Activated T-cell treated with anti-CD3 and anti-CD28 coated beads, Interleukin-2, amount 50 U/mL, for 24 hours (primary cell): Measurements from ENCODE around the gene PSMD12.
"Not testable (repeated sequence)": the region's sequence is repeated elsewhere in the genome, so short reads cannot be mapped to it uniquely, and the experiment has no call there.

Source experiments
- DNase-seq: peaks from one replicate; pipeline ENCODE4 v3.0.0-alpha.2; 2020
- H3K27ac Mint-ChIP-seq: 2 replicates; pipeline ENCODE4 v1.8.0; 2020; ENCODE audit warnings: mild to moderate bottlenecking, mixed read lengths
- H3K27me3 Mint-ChIP-seq: 2 replicates; pipeline ENCODE4 v1.8.0; 2020; ENCODE audit warnings: mixed read lengths
- H3K36me3 Mint-ChIP-seq: 2 replicates; pipeline ENCODE4 v1.8.0; 2020; ENCODE audit warnings: low read depth, mixed read lengths
- H3K4me1 Mint-ChIP-seq: 2 replicates; pipeline ENCODE4 v1.8.0; 2020; ENCODE audit warnings: low read depth, mixed read lengths
- H3K4me3 Mint-ChIP-seq: 2 replicates; pipeline ENCODE4 v1.8.0; 2020; ENCODE audit warnings: mild to moderate bottlenecking, moderate library complexity, mixed read lengths
- H3K9me3 Mint-ChIP-seq: 2 replicates; pipeline ENCODE4 v1.8.0; 2020; ENCODE audit warnings: mixed read lengths

Gene PSMD12

DNA sequence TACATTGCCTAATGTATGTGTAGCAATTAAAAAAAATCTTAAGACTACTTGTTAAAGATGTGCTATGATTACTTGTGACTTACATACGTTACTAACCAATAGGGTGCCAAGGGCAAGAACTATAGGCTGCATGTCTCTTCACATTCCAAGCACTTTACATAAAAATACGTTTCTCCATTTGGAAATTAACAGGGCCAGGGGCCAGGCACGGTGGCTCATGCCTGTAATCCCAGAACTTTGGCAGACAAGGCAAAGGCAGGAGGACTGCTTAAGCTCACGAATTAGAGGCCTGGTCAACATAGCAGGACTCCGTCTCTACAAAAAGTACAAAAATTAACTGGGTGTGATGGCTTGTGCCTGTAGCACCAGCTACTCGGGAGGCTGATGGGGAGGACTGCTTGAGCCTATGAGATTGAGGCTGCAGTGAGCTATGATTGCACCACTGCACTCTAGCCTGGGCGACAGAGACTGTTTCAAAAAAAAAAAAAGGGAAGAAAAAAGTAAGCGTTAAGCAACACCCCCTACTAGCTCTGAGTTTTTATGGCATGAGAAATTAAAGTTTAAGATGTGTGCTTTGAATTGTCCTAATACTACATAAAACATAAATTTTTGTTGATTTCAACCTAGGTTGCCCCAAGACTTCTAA, 12.3 kb downstream of the PSMD12 start:
- H3K27ac Mint-ChIP-seq = peak overlapping the region; percentile 34
- H3K27me3 Mint-ChIP-seq = no peaks in the 10 kb centered on the region
- peaks cover 29% of the 10 kb centered on the region for H3K4me1 Mint-ChIP-seq
- H3K4me3 Mint-ChIP-seq = no peak overlapping the region
- no peaks in the 10 kb centered on the region for H3K9me3 Mint-ChIP-seq
- peaks cover 93% of the 10 kb centered on the region for H3K36me3 Mint-ChIP-seq
- no peak for DNase-seq

DNA sequence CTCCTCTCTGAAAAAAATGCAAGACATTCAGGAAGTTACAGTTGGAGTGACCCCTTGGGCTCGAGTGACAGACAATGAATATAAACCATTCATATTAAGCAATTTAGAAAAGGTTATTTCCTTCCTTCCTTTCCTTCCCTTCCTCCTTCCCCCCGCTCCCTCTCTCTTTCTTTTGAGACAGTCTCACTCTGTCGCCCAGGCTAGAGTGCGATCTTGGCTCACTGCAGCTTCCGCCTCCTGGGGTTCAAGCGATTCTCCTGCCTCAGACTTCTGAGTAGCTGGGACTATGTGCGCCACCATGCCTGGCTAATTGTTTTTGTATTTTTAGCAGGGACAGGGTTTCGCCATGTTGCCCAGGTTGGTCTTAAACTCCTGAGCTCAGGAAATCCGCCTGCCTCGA, 13.2 kb downstream of the PSMD12 start:
- peak overlapping the region; percentile 29 for H3K27ac Mint-ChIP-seq
- H3K4me1 Mint-ChIP-seq = peaks cover 21% of the 10 kb centered on the region
- peaks cover 94% of the 10 kb centered on the region for H3K36me3 Mint-ChIP-seq

DNA sequence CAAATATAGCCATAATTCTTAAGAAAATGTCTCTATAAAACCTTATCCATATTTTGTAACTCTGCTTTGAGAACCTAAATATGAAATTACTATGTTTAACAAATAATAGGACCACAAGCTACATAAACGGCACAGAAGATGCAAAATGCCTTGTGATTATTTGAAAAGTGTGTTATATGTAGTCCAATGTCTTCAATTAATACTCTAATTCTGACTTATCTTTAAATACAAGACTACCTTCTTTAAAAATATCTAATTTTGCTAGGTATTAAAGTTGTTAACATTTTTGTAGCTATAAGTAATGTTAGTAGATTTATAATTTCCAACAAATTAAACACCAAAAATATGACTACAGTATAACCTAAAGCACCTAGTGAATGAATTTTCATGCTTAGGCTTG, 17.0 kb downstream of the PSMD12 start:
- no peak overlapping the region for H3K27ac Mint-ChIP-seq
- no peaks in the 10 kb centered on the region for H3K27me3 Mint-ChIP-seq
- H3K4me1 Mint-ChIP-seq = peaks cover 3% of the 10 kb centered on the region
- no peak for DNase-seq
- H3K9me3 Mint-ChIP-seq = no peaks in the 10 kb centered on the region
- H3K4me3 Mint-ChIP-seq = no peak overlapping the region
- peaks cover 96% of the 10 kb centered on the region for H3K36me3 Mint-ChIP-seq

More for the DNA sequence above, 13.2 kb downstream of the PSMD12 start:
- Mint-ChIP-seq H3K9me3 (no peaks in the 10 kb centered on the region), H3K4me3 (no peak overlapping the region), H3K27me3 (no peaks in the 10 kb centered on the region)
- DNase-seq = no peak

DNA sequence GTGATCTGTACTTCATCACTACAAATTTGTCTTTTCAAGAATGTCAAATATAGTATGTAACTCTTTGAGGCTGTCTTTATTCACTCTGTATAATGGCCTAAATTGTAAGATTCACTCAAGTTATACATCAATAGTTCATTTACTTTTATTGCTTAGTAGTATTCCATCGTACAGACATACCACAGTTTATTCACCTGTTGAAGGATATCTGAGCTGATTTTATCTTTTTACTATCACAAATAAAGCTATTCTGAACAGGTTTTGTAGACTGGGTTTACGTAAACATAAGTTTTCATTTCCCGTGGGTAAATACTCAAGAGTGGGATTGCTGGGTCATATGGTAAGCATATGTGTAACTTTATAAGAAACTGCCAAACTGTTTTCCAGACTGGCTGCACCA, 18.6 kb downstream of the PSMD12 start:
- H3K4me1 Mint-ChIP-seq = no peaks in the 10 kb centered on the region
- no peak for DNase-seq
- no peak overlapping the region for H3K4me3 Mint-ChIP-seq
- H3K27me3 Mint-ChIP-seq = no peaks in the 10 kb centered on the region
- H3K27ac Mint-ChIP-seq = no peak overlapping the region
- no peaks in the 10 kb centered on the region for H3K9me3 Mint-ChIP-seq
- peaks cover 96% of the 10 kb centered on the region for H3K36me3 Mint-ChIP-seq

DNA sequence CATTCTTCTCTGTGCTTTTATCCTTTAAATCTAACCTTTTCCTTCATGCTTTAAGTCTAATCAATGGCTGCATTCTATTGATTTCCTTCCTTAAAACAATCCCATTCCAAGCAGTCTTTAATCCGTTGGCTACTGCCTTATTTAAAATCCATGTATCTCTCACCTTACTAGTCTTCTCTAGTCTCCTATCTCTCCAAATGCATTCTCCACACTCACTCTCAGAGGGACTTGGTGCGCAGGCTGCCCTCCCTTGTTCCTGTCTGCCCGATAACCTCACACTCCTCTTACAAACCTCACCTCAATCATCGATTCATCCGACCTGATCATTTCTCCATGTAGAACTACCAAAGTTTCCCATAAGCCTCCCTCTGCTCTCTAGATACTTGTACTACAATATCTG, 23.1 kb downstream of the PSMD12 start:
- DNase-seq = no peak
- H3K4me3 Mint-ChIP-seq = no peak overlapping the region
- H3K4me1 Mint-ChIP-seq = no peaks in the 10 kb centered on the region
- peaks cover 99% of the 10 kb centered on the region for H3K36me3 Mint-ChIP-seq
- H3K9me3 Mint-ChIP-seq = no peaks in the 10 kb centered on the region
- no peaks in the 10 kb centered on the region for H3K27me3 Mint-ChIP-seq
- H3K27ac Mint-ChIP-seq = peak overlapping the region; percentile 18

DNA sequence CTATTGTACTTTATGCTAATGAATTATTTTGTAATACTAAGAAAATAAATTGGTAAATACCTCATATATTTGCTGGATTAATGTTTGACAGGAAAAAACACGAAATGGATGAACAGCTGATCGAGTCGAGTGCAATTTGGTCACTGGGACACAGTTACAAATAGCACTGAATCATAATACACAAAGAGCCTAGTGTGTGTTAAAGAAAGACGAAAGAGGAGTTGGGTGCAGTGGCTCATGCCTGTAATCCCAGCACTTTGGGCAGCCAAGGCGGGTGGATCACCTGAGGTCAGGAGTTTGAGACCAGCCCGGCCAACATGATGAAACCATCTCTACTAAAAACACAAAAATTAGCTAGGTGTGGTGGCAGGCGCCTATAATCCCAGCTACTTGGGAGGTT, 28.0 kb downstream of the PSMD12 start:
- H3K36me3 Mint-ChIP-seq = peaks cover 65% of the 10 kb centered on the region
- DNase-seq, H3K9me3 Mint-ChIP-seq, H3K4me1 Mint-ChIP-seq, H3K27me3 Mint-ChIP-seq, H3K4me3 Mint-ChIP-seq, H3K27ac Mint-ChIP-seq: not testable (repeated sequence)

DNA sequence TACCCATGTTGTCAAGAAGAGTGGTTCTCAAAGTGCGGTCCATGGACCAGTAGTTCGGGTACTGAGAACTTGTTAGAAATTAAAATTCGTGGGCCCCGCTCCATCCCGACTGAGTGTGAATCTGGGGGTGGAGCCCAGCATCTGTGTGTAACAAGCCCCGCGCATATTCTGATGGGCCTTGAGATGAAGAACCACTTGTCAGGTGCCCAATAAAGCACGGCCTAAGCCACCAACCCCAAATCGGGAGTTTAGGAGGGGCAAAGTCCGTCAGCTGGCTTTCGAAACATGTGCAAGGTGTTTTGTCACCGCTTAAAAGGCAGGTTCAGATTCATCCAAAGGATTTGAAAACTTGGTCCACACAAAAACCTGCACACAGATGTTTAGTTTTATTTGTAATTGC, 29.5 kb downstream of the PSMD12 start:
- Mint-ChIP-seq H3K4me1 (no peaks in the 10 kb centered on the region), H3K4me3 (no peak overlapping the region), H3K27me3 (no peaks in the 10 kb centered on the region), H3K36me3 (peaks cover 50% of the 10 kb centered on the region), H3K9me3 (no peaks in the 10 kb centered on the region), H3K27ac (no peak overlapping the region)
- no peak for DNase-seq

DNA sequence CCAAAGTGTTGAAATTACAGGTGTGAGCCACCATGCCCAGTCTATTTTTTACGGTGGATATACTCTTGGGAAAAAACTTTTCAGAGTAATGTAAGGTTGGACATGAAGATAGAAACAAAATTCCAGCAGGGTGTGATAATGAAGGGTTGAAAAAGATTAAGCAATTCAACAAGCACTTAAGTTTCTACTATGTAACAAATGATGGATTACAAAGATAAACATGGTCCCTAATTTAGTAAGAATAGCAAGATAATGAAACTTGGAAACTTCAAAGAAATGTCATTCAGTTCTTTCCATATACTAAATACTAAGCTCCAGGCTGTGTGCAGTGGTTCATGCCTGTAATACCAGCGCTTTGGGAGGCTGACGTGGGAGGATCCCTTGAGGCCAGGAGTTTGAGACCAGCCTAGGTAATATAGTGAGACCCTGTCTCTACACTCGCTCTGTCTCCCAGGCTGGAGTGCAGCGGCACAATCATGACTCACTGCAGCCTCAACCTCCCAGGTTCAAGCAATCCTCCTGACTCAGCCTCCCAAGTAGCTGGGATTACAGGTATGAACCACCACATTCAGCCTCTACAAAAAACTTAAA, 31.0 kb downstream of the PSMD12 start:
- Mint-ChIP-seq H3K9me3 (no peaks in the 10 kb centered on the region), H3K4me3 (no peak overlapping the region), H3K4me1 (no peaks in the 10 kb centered on the region), H3K27ac (no peak overlapping the region), H3K27me3 (no peaks in the 10 kb centered on the region), H3K36me3 (peaks cover 36% of the 10 kb centered on the region)
- no peak for DNase-seq

DNA sequence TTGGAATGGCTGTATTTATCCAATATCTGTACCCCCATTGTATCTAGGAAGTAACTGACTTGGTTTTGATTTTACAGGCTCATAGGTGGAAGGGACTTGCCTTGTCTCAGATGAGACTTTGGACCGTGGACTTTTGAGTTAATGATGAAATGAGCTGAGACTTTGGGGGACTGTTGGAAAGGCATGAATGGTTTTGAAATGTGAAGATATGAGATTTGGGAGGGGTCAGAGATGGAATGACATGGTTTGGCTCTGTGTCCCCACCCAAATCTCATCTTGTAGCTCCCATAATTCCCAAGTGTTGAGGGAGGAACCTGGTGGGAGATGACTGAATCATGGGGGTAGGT, 34.2 kb downstream of the PSMD12 start:
- not testable (repeated sequence) for H3K9me3 Mint-ChIP-seq, H3K4me1 Mint-ChIP-seq, H3K4me3 Mint-ChIP-seq, DNase-seq, H3K36me3 Mint-ChIP-seq, H3K27ac Mint-ChIP-seq, H3K27me3 Mint-ChIP-seq

DNA sequence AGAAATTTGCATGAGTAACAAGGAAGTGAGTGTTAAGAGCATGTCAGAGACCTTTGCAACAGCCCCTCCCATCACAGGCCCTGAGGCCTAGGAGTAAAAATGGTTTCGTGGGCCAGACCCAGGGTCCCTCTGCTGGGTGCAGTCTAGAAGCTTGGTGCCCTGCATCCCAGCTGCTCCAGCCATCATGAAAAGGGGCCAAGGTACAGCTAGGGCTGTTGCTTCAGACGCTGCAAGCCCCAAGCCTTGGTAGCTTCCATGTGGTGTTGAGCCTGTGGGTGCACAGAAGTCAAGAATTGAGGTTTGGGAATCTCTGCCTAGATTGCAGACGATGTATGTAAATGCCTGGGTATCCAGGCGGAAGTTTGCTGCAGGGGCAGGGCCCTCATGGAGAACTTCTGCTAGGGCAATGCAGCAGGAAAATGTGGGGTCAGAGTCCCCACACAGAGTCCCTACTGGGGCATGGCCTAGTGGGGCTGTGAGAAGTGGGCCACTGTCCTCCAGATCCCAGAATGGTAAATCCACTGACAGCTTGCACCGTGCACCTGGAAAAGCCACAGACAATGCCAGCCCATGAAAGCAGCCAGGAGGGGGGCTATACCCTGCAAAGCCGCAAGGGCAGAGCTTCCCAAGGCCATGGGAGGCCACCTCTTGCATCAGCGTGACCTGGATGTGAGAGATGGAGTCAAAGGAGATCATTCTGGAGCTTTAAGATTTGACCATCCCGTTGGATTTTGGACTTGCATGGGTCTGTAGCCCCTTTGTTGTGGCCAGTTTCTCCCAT, 34.8 kb downstream of the PSMD12 start:
- not testable (repeated sequence) for H3K36me3 Mint-ChIP-seq, H3K9me3 Mint-ChIP-seq, DNase-seq, H3K4me3 Mint-ChIP-seq, H3K27me3 Mint-ChIP-seq, H3K4me1 Mint-ChIP-seq, H3K27ac Mint-ChIP-seq

DNA sequence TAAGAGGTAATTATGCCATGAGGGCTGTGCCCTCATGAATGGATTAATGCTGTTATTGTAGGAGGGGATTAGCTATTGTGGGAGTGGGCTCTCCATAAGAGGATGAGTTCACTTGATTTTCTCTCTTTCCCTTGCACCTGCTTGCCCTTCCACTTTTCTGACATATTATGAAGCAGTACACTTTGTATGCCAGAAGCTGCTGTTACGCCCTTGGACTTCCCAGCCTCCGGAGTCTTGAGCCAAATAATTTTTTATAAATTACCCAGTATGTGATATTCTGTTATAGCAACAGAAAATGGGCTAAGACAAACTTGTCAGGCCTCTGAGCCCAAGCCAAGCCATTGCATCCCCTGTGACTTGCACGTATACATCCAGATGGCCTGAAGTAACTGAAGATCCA, 38.4 kb downstream of the PSMD12 start:
- Mint-ChIP-seq H3K4me3 (no peak overlapping the region), H3K27me3 (no peaks in the 10 kb centered on the region), H3K4me1 (peaks cover 1% of the 10 kb centered on the region), H3K27ac (no peak overlapping the region), H3K36me3 (no peaks in the 10 kb centered on the region), H3K9me3 (no peaks in the 10 kb centered on the region)
- no peak for DNase-seq

DNA sequence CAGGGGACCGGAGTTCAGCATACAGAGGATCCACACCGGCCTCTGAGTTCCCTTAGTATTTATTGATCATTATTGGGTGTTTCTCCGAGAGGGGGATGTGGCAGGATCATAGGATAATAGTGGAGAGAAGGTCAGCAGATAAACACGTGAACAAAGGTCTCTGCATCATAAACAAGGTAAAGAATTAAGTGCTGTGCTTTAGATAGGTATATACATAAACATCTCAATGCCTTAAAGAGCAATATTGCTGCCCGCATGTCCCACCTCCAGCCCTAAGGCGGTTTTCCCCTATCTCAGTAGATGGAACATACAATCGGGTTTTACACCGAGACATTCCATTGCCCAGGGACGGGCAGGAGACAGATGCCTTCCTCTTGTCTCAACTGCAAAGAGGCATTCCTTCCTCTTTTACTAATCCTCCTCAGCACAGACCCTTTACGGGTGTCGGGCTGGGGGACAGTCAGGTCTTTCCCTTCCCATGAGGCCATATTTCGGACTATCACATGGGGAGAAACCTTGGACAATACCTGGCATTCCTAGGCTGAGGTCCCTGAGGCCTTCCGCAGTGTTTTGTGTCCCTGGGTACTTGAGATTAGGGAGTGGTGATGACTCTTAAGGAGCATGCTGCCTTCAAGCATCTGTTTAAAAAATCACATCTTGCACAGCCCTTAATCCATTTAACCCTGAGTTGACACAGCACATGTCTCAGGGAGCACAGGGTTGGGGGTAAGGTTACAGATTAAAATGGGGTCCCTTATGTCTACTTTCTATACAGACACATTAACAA, 39.2 kb downstream of the PSMD12 start:
- H3K9me3 Mint-ChIP-seq, DNase-seq, H3K4me1 Mint-ChIP-seq, H3K27me3 Mint-ChIP-seq, H3K36me3 Mint-ChIP-seq, H3K27ac Mint-ChIP-seq, H3K4me3 Mint-ChIP-seq: not testable (repeated sequence)

DNA sequence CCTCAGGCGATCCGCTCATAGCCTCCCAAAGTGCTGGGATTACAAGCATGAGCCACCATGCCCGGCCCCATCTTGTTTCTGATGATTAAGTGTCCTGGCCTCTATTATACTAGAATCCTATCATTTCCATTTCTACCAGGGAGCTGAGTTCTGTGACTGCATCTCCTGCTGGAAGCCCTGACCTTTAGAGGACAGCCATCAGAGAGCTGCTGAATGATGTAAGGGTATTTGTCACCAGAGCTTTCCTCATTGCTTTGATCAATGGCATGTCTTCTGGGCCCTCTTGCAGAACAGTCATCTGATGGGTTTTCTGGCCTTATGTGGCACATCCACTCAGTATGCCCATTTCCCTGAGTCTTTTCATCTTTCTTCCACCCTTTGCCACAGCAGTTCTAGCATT, 39.9 kb downstream of the PSMD12 start:
- Mint-ChIP-seq H3K27ac (no peak overlapping the region), H3K36me3 (no peaks in the 10 kb centered on the region), H3K9me3 (no peaks in the 10 kb centered on the region), H3K27me3 (no peaks in the 10 kb centered on the region), H3K4me3 (no peak overlapping the region), H3K4me1 (peaks cover 1% of the 10 kb centered on the region)
- no peak for DNase-seq

DNA sequence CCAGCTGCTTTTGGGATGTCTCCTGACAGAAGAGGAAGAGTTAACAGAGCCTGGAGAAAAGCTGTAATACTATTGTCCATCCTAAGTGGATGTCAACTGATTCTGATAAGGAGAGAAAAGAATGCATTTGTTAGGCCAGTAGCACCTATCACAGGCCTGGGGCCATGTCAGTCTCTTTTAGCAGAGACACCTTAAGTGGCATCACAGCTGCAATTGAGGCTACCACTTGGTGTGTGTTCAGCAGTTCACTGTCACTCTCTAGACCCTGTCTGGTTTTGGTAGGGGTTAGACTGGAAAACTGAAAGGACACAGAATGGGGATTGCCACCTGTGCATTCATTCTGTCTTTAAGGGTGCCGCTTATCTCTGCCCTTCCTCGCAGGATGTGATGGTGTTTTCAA, 42.0 kb downstream of the PSMD12 start:
- Mint-ChIP-seq H3K27me3 (peaks cover 2% of the 10 kb centered on the region), H3K4me3 (no peak overlapping the region), H3K36me3 (no peaks in the 10 kb centered on the region), H3K9me3 (no peaks in the 10 kb centered on the region), H3K4me1 (no peaks in the 10 kb centered on the region), H3K27ac (no peak overlapping the region)
- DNase-seq = no peak

DNA sequence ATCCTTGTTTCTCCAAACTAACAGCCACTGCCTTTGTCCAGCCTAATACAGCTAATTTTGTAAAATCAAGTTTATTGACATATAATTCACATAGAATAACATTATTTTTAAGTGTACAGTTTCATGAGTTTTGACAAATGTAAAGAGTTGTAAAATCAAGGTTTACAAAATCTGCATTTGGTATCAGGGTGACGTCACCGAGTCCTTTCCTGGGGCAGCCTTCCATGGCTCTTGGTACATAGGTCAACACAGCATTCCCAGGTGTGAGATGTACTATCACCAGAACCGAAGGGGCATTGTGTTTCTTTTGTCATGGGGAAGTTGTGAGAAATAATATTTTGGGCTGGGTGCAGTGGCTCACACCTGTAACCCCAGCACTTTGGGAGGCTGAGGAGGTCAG, 42.9 kb downstream of the PSMD12 start:
- no peak overlapping the region for H3K27ac Mint-ChIP-seq
- H3K4me3 Mint-ChIP-seq = no peak overlapping the region
- no peaks in the 10 kb centered on the region for H3K36me3 Mint-ChIP-seq
- H3K4me1 Mint-ChIP-seq = no peaks in the 10 kb centered on the region
- no peak for DNase-seq
- peaks cover 2% of the 10 kb centered on the region for H3K27me3 Mint-ChIP-seq
- no peaks in the 10 kb centered on the region for H3K9me3 Mint-ChIP-seq
